Peyer's patch (tissue), 4 donors: ENCODE measurements around the gene PKP1. TPM values are rescaled to one million over a fixed set of nuclear protein-coding genes. Genes with fewer than 3 reads are reported as not detected.

Source experiments
- DNase-seq, 3 donors: peaks; one replicate each; pipeline ENCODE4 v3.0.0-alpha.2; 2017 to 2019
- H3K27ac ChIP-seq, 4 donors: fragments of 200-600 bp; sonication (generic); one replicate each; pipeline ENCODE4 v1.5.1; 2016 to 2019
- H3K27me3 ChIP-seq, 2 donors: fragments of 200-600 bp; sonication (generic); one replicate each; pipeline ENCODE4 v1.5.1; 2019
- H3K36me3 ChIP-seq, 3 donors: fragments of 200-600 bp; sonication (generic); one replicate each; pipeline ENCODE4 v1.5.1; 2016 to 2019
- H3K4me1 ChIP-seq, 4 donors: fragments of 200-600 bp; sonication (generic); one replicate each; pipeline ENCODE4 v1.5.1; 2016 to 2019
- H3K4me3 ChIP-seq, 4 donors: fragments of 200-600 bp; sonication (generic); 1 replicate in 3 of 4; 2 replicates in 1 of 4; pipeline ENCODE4 v1.5.1; 2016 to 2019; ENCODE audit warnings: mild to moderate bottlenecking in 1 of 4
- H3K9me3 ChIP-seq, 4 donors: fragments of 200-600 bp; sonication (generic); one replicate each; pipeline ENCODE4 v1.5.1; 2016 to 2019; ENCODE audit warnings: mild to moderate bottlenecking in 1 of 4
- CTCF ChIP-seq, 6 experiments: fragments of 450-650 bp in 4 of 6; fragments of 200-600 bp in 2 of 6; sonication (generic) in 1 of 6; IDR thresholded peaks; one replicate each; pipeline ENCODE4 v1.5.1; 2017 to 2019; ENCODE audit warnings: antibody characterized with exemption in 6 of 6, mild to moderate bottlenecking in 3 of 6, moderate library complexity in 1 of 6
- POLR2A ChIP-seq, 2 donors: fragments of 450-650 bp; IDR thresholded peaks; one replicate each; pipeline ENCODE4 v1.5.1; 2017; ENCODE audit warnings: antibody characterized with exemption in 2 of 2, mild to moderate bottlenecking in 2 of 2, moderate library complexity in 2 of 2
- total RNA-seq, 4 donors: library from RNA; depleted of rRNA; stranded (reverse); fragments of >200 nt; gene quantifications; one replicate each; pipeline ENCODE4 v1.1.0, GENCODE V29; 2016

The PKP1 gene
- total RNA-seq, 4 donors from 2014 or later = 0.54 to 11.6 (median 1.4) TPM

GRCh38 chr1:201267481-201268229 is 15.7 kb upstream of the PKP1 start:
- H3K4me1 ChIP-seq = no peaks in the 10 kb centered on the region
- peak in 1 of 3 donors; percentile 32 for DNase-seq
- TF ChIP-seq POLR2A (IDR thresholded peaks at IDR 0.05) (no peak), CTCF (IDR thresholded peaks at IDR 0.05) (no peak)

GRCh38 chr1:201268604-201269151 is 14.6 kb upstream of the PKP1 start:
- Histone ChIP-seq H3K4me3 (no peak overlapping the region), H3K27ac (no peak overlapping the region), H3K9me3 (no peaks in the 10 kb centered on the region), H3K36me3 (no peaks in the 10 kb centered on the region), H3K4me1 (no peaks in the 10 kb centered on the region), H3K27me3 (no peaks in the 10 kb centered on the region)
- TF ChIP-seq POLR2A (IDR thresholded peaks at IDR 0.05) = no peak
- no peak for TF ChIP-seq CTCF (IDR thresholded peaks at IDR 0.05)
- peak in 2 of 3 donors; percentile 58 to 71 for DNase-seq

More at GRCh38 chr1:201267481-201268229, 15.7 kb upstream of the PKP1 start:
- H3K9me3 ChIP-seq = no peaks in the 10 kb centered on the region
- H3K27ac ChIP-seq = no peak overlapping the region
- H3K4me3 ChIP-seq = no peak overlapping the region
- H3K36me3 ChIP-seq = no peaks in the 10 kb centered on the region
- no peaks in the 10 kb centered on the region for H3K27me3 ChIP-seq

GRCh38 chr1:201269281-201269680 is 14.0 kb upstream of the PKP1 start:
- Histone ChIP-seq H3K27me3 (no peaks in the 10 kb centered on the region), H3K27ac (no peak overlapping the region), H3K36me3 (no peaks in the 10 kb centered on the region), H3K4me1 (no peaks in the 10 kb centered on the region), H3K4me3 (no peak overlapping the region), H3K9me3 (no peaks in the 10 kb centered on the region)
- peak in 1 of 3 donors; percentile 18 for DNase-seq
- TF ChIP-seq POLR2A (IDR thresholded peaks at IDR 0.05) = no peak
- no peak for TF ChIP-seq CTCF (IDR thresholded peaks at IDR 0.05)

- Histone ChIP-seq H3K27ac (no peak overlapping the region), H3K27me3 (no peaks in the 10 kb centered on the region), H3K4me3 (no peak overlapping the region), H3K9me3 (no peaks in the 10 kb centered on the region), H3K36me3 (no peaks in the 10 kb centered on the region), H3K4me1 (no peaks in the 10 kb centered on the region)
- TF ChIP-seq CTCF (IDR thresholded peaks at IDR 0.05) (no peak), POLR2A (IDR thresholded peaks at IDR 0.05) (no peak)
- DNase-seq = peak in 2 of 3 donors; percentile 5 to 23
Observed at GRCh38 chr1:201269900-201270410, 13.4 kb upstream of the PKP1 start.

- H3K4me3 ChIP-seq = no peak overlapping the region
- DNase-seq = peak in 1 of 3 donors; percentile 41
- H3K9me3 ChIP-seq = no peaks in the 10 kb centered on the region
- H3K27ac ChIP-seq = no peak overlapping the region
- TF ChIP-seq POLR2A (IDR thresholded peaks at IDR 0.05) (no peak), CTCF (IDR thresholded peaks at IDR 0.05) (no peak)
- no peaks in the 10 kb centered on the region for H3K27me3 ChIP-seq
- H3K36me3 ChIP-seq = no peaks in the 10 kb centered on the region
- peaks cover 0 to 4% (median 2%) of the 10 kb centered on the region in 4 donors for H3K4me1 ChIP-seq
Observed at GRCh38 chr1:201270616-201271390, 12.5 kb upstream of the PKP1 start.
